ENCODE measurements around the gene STRN4. TPM values are rescaled to one million over a fixed set of nuclear protein-coding genes. Genes with fewer than 3 reads are reported as not detected.

Gene STRN4
- total RNA-seq, 3 donors from 2014 or later (not counting 1 experiment from before 2014, with no cell fraction given), result 125 to 152 (median 125) TPM

- DNase-seq (no peak), ATAC-seq (no peak)
- Mint-ChIP-seq H3K4me3 (peak overlapping the region; percentile 98), H3K27me3 (ENCODE audit: low read depth in 2 of 2) (no peaks in the 10 kb centered on the region), H3K4me1 (peaks cover 57 to 80% of the 10 kb centered on the region in 2 donors), H3K9me3 (no peaks in the 10 kb centered on the region), H3K36me3 (no peaks in the 10 kb centered on the region), H3K27ac (peak overlapping the region; percentile 95 to 99)
- H3K27me3 ChIP-seq (ENCODE audit: control insufficient read depth, insufficient read depth, low read length), result no peaks in the 10 kb centered on the region
- H3K4me3 ChIP-seq (ENCODE audit: low read length), result no peak overlapping the region
- WGBS (ENCODE audit: insufficient coverage), result 42% methylated on average over 12 of the region's 15 CpGs
- TF ChIP-seq CTCF (IDR thresholded peaks at IDR 0.05), result no peak
- peaks cover 29% of the 10 kb centered on the region for H3K36me3 ChIP-seq (ENCODE audit: control insufficient read depth, insufficient read depth, low read length)
- H3K4me1 ChIP-seq (ENCODE audit: control insufficient read depth, insufficient read depth, low read length), result peaks cover 82% of the 10 kb centered on the region
- no peaks in the 10 kb centered on the region for H3K9me3 ChIP-seq (ENCODE audit: control insufficient read depth, insufficient read depth, low read length)
- H3K27ac ChIP-seq (ENCODE audit: low read length), result peak overlapping the region; percentile 91
- intact Hi-C loops (cut with micrococcal nuclease), result no loop called here
Measured at GRCh38 chr19:46718934-46719622, 27.2 kb downstream of the STRN4 start.

GRCh38 chr19:46718157-46718933, 27.9 kb downstream of the STRN4 start:
- no peaks in the 10 kb centered on the region for H3K9me3 Mint-ChIP-seq
- ATAC-seq, result peak in 2 of 3 donors; percentile 11 to 23
- peaks cover 59 to 84% of the 10 kb centered on the region in 2 donors for H3K4me1 Mint-ChIP-seq
- intact Hi-C loops (cut with micrococcal nuclease), result no loop called here
- Histone ChIP-seq H3K36me3 (ENCODE audit: control insufficient read depth, insufficient read depth, low read length) (peaks cover 25% of the 10 kb centered on the region), H3K4me1 (ENCODE audit: control insufficient read depth, insufficient read depth, low read length) (peaks cover 79% of the 10 kb centered on the region), H3K27ac (ENCODE audit: low read length) (peak overlapping the region; percentile 91), H3K27me3 (ENCODE audit: control insufficient read depth, insufficient read depth, low read length) (no peaks in the 10 kb centered on the region), H3K4me3 (ENCODE audit: low read length) (peak overlapping the region; percentile 93), H3K9me3 (ENCODE audit: control insufficient read depth, insufficient read depth, low read length) (no peaks in the 10 kb centered on the region)
- H3K36me3 Mint-ChIP-seq, result no peaks in the 10 kb centered on the region
- peak; percentile 50 to 85 for DNase-seq
- peak overlapping the region; percentile 95 to 99 for H3K27ac Mint-ChIP-seq
- no peak for TF ChIP-seq CTCF (IDR thresholded peaks at IDR 0.05)
- H3K4me3 Mint-ChIP-seq, result peak overlapping the region; percentile 98
- WGBS (ENCODE audit: insufficient coverage), result 9% methylated on average over 17 of the region's 17 CpGs
- H3K27me3 Mint-ChIP-seq (ENCODE audit: low read depth in 2 of 2), result no peaks in the 10 kb centered on the region

- no peaks in the 10 kb centered on the region for H3K36me3 Mint-ChIP-seq
- H3K4me1 Mint-ChIP-seq, result peaks cover 55 to 81% of the 10 kb centered on the region in 2 donors
- 4% methylated on average over 6 of the region's 9 CpGs for whole genome bisulfite sequencing (ENCODE audit: insufficient coverage)
- H3K4me3 Mint-ChIP-seq, result peak overlapping the region; percentile 98
- DNase-seq (no peak), ATAC-seq (peak; percentile 6 to 18 (median 13))
- Histone ChIP-seq H3K4me3 (ENCODE audit: low read length) (peak overlapping the region; percentile 93), H3K27ac (ENCODE audit: low read length) (peak overlapping the region; percentile 91), H3K36me3 (ENCODE audit: control insufficient read depth, insufficient read depth, low read length) (peaks cover 25% of the 10 kb centered on the region), H3K4me1 (ENCODE audit: control insufficient read depth, insufficient read depth, low read length) (peaks cover 79% of the 10 kb centered on the region), H3K9me3 (ENCODE audit: control insufficient read depth, insufficient read depth, low read length) (no peaks in the 10 kb centered on the region), H3K27me3 (ENCODE audit: control insufficient read depth, insufficient read depth, low read length) (no peaks in the 10 kb centered on the region)
- H3K27me3 Mint-ChIP-seq (ENCODE audit: low read depth in 2 of 2), result no peaks in the 10 kb centered on the region
- H3K27ac Mint-ChIP-seq, result peak overlapping the region; percentile 95 to 99
- no peak for TF ChIP-seq CTCF (IDR thresholded peaks at IDR 0.05)
- H3K9me3 Mint-ChIP-seq, result no peaks in the 10 kb centered on the region
- intact Hi-C loops (cut with micrococcal nuclease), result loop anchor here (1.0 kb wide), 1 partner anchor 56 kb away; the partner anchor contains the start of gene DACT3
Measured at GRCh38 chr19:46717716-46718143, 28.5 kb downstream of the STRN4 start.

All from natural killer cell (primary cell).